HG02885 (cell line): Measurements from ENCODE around the gene NLRP6.
A peak's percentile ranks its signal among the peaks of the same experiment; 100 is the strongest.
"Not testable (repeated sequence)": the region's sequence is repeated elsewhere in the genome, so short reads cannot be mapped to it uniquely, and the experiment has no call there.

ENCODE experiments used
- ATAC-seq: cut with Tn5 transposase; IDR thresholded peaks from one replicate; pipeline ENCODE4 v1.9.1; 2021; ENCODE audit warnings: mild to moderate bottlenecking; ENCODE audit not compliant: unreplicated experiment, poor library complexity

Gene NLRP6

GRCh38 chr11:317668-318404, 39.6 kb downstream of the NLRP6 start:
- not testable (repeated sequence) for ATAC-seq

GRCh38 chr11:318405-319120, 40.4 kb downstream of the NLRP6 start:
- peak; percentile 50 for ATAC-seq

- ATAC-seq = not testable (repeated sequence)
Observed at GRCh38 chr11:319121-319887, 41.1 kb downstream of the NLRP6 start.

- not testable (repeated sequence) for ATAC-seq
Observed at GRCh38 chr11:319888-320273, 41.7 kb downstream of the NLRP6 start.

- no peak for ATAC-seq
Observed at GRCh38 chr11:324156-324555, 45.9 kb downstream of the NLRP6 start.

GRCh38 chr11:324593-325517, 46.6 kb downstream of the NLRP6 start:
- ATAC-seq = not testable (repeated sequence)

GRCh38 chr11:325796-326591, 47.8 kb downstream of the NLRP6 start:
- no peak for ATAC-seq

- ATAC-seq = no peak
Observed at GRCh38 chr11:326592-326841, 48.3 kb downstream of the NLRP6 start.

- no peak for ATAC-seq
Observed at GRCh38 chr11:326842-327580, 48.8 kb downstream of the NLRP6 start.

- no peak for ATAC-seq
Observed at GRCh38 chr11:327581-327923, 49.3 kb downstream of the NLRP6 start.

GRCh38 chr11:328012-328411, 49.8 kb downstream of the NLRP6 start:
- ATAC-seq = no peak

- ATAC-seq = not testable (repeated sequence)
Observed at GRCh38 chr11:328516-329100, 50.4 kb downstream of the NLRP6 start.

GRCh38 chr11:329886-330253, 51.7 kb downstream of the NLRP6 start:
- no peak for ATAC-seq

GRCh38 chr11:330307-330693, 52.1 kb downstream of the NLRP6 start:
- no peak for ATAC-seq

GRCh38 chr11:330694-331357, 52.6 kb downstream of the NLRP6 start:
- no peak for ATAC-seq

- ATAC-seq = no peak
Observed at GRCh38 chr11:331358-332060, 53.3 kb downstream of the NLRP6 start.

GRCh38 chr11:332651-333480, 54.7 kb downstream of the NLRP6 start:
- ATAC-seq = no peak
